ENCODE results near the gene LCN1.

Gene LCN1

DNA sequence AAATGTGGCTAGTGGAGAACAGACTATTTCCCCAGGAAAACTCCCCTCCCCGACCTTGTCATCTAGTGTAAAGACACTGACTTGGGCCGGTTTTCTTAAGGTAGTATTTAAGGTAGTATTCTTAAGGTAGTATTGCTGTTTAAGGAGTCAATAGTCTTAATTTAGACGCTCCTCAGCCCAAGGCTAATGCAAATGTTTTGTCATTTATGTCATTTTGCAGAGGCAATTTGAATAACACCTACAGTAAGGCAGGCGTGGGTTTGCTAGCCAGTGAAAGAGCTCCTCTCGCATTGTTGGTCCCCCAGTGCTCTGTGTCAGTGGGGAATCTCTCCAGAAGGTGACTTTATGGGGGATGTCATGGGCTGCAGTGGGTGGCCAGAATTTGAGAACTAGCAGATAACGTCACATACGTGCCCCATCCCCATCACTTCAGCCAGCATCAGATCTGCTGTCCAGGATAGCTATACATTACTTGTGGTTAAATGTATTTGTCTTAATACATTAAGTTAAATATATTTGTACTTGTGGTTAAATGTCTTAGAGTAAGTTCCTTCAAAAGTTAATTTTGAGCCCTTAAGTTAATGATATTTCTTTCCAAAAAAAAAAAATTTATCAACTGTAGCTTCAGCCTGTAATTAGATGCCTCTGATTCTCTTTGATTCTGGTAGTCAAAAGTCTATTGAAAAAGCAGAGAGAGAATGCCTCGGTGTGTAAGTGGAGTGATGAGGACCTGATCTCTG is 39.1 kb upstream of the LCN1 start:
- Histone ChIP-seq H3K4me1 (ENCODE audit: control insufficient read depth in 1 of 2, insufficient read depth in 1 of 2, low read depth in 1 of 2, low read length in 1 of 2) (peaks cover 5 to 11% of the 10 kb centered on the region in 2 experiments), H3K27me3 (peaks cover 61% of the 10 kb centered on the region), H3K9me3 (no peaks in the 10 kb centered on the region), H3K27ac (no peak overlapping the region), H3K4me3 (ENCODE audit: low read depth in 1 of 2, low read length in 1 of 2) (no peak overlapping the region), H3K36me3 (no peaks in the 10 kb centered on the region)
- TF ChIP-seq, protein P1, sequence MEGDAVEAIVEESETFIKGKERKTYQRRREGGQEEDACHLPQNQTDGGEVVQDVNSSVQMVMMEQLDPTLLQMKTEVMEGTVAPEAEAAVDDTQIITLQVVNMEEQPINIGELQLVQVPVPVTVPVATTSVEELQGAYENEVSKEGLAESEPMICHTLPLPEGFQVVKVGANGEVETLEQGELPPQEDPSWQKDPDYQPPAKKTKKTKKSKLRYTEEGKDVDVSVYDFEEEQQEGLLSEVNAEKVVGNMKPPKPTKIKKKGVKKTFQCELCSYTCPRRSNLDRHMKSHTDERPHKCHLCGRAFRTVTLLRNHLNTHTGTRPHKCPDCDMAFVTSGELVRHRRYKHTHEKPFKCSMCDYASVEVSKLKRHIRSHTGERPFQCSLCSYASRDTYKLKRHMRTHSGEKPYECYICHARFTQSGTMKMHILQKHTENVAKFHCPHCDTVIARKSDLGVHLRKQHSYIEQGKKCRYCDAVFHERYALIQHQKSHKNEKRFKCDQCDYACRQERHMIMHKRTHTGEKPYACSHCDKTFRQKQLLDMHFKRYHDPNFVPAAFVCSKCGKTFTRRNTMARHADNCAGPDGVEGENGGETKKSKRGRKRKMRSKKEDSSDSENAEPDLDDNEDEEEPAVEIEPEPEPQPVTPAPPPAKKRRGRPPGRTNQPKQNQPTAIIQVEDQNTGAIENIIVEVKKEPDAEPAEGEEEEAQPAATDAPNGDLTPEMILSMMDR (IDR thresholded peaks at IDR 0.05) = no peak

DNA sequence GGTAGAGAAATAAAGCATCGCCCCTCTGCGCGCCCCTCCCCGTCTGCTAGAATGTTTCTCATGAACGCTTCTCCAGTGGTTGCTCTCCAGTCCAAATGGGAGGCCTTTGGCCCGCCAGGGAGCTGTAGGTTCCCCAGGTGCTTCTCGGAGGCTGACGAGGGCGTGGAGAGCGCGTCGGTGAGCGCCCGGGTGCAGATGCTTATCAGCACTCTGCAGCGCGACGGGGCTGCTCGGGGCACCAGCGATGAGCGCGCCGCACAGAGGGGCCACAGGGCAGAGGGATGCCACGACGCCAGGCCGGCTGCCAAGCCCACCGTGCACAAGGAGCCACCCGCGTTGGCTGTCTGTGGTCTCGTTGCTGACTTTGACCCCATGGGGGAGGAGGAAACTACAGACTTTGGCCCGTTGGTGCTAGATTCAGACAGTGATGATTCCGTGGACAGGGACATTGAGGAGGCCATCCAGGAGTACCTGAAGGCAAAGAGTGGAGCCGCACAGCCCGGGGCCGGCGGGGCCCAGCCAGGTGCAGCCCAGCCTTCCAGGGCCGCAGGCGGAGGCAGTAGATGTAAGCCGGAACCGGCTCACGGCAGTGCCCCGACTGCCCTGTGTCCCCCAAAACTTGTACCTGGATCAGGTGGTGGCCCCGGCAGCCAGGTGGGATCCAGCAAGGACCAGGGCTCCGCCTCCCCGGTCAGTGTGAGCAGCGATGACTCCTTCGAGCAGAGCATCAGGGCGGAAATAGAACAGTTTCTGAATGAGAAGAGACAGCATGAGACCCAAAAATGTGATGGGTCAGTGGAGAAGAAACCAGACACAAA is 36.6 kb upstream of the LCN1 start:
- H3K9me3 ChIP-seq = no peaks in the 10 kb centered on the region
- H3K27ac ChIP-seq = no peak overlapping the region
- H3K36me3 ChIP-seq = no peaks in the 10 kb centered on the region
- TF ChIP-seq, protein P1 (IDR thresholded peaks at IDR 0.05) = no peak
- H3K4me1 ChIP-seq (ENCODE audit: control insufficient read depth in 1 of 2, insufficient read depth in 1 of 2, low read depth in 1 of 2, low read length in 1 of 2) = peaks cover 5 to 6% of the 10 kb centered on the region in 2 experiments
- H3K4me3 ChIP-seq (ENCODE audit: low read depth in 1 of 2, low read length in 1 of 2) = no peak overlapping the region
- H3K27me3 ChIP-seq = peaks cover 39% of the 10 kb centered on the region

DNA sequence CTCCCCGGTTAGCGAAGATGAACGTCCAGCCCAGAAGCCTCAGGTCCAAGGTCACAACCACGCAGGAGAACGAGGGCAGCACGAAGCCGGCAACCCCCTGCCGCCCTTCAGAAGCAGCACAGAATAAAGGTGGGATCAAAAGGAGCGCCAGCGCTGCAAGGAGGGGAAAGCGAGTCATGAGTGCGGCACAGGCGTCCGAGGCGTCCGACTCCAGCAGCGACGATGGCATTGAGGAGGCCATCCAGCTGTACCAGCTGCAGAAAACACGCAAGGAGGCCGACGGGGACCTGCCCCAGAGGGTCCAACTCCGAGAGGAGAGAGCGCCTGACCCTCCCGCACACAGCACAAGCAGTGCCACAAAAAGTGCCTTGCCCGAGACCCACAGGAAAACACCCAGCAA is 35.9 kb upstream of the LCN1 start:
- H3K36me3 ChIP-seq = no peaks in the 10 kb centered on the region
- H3K9me3 ChIP-seq = no peaks in the 10 kb centered on the region
- peaks cover 2 to 4% of the 10 kb centered on the region in 2 experiments for H3K4me1 ChIP-seq (ENCODE audit: control insufficient read depth in 1 of 2, insufficient read depth in 1 of 2, low read depth in 1 of 2, low read length in 1 of 2)
- no peak overlapping the region for H3K27ac ChIP-seq
- H3K4me3 ChIP-seq (ENCODE audit: low read depth in 1 of 2, low read length in 1 of 2) = no peak overlapping the region
- TF ChIP-seq, protein P1 (IDR thresholded peaks at IDR 0.05) = no peak
- peaks cover 33% of the 10 kb centered on the region for H3K27me3 ChIP-seq

DNA sequence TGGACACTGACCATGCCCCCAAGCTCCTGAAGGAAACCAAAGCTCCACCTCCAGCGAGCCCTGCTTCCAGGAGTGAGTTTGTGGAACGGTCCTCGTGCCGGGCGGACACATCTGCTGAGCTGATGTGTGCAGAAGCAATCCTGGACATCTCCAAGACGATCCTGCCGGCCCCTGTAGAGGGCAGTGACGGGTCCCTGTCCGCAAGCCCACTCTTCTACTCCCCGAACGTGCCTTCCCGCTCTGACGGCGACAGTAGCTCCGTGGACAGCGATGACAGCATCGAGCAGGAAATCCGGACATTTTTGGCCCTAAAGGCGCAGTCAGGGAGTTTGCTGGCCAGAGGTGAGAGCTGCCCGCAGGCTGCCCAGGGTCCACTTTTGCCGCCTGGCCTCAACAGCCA is 35.4 kb upstream of the LCN1 start:
- Histone ChIP-seq H3K27ac (no peak overlapping the region), H3K4me1 (ENCODE audit: control insufficient read depth in 1 of 2, insufficient read depth in 1 of 2, low read depth in 1 of 2, low read length in 1 of 2) (no peaks in the 10 kb centered on the region), H3K36me3 (no peaks in the 10 kb centered on the region), H3K9me3 (no peaks in the 10 kb centered on the region), H3K4me3 (ENCODE audit: low read depth in 1 of 2, low read length in 1 of 2) (no peak overlapping the region), H3K27me3 (peaks cover 29% of the 10 kb centered on the region)
- TF ChIP-seq, protein P1 (IDR thresholded peaks at IDR 0.05) = no peak

DNA sequence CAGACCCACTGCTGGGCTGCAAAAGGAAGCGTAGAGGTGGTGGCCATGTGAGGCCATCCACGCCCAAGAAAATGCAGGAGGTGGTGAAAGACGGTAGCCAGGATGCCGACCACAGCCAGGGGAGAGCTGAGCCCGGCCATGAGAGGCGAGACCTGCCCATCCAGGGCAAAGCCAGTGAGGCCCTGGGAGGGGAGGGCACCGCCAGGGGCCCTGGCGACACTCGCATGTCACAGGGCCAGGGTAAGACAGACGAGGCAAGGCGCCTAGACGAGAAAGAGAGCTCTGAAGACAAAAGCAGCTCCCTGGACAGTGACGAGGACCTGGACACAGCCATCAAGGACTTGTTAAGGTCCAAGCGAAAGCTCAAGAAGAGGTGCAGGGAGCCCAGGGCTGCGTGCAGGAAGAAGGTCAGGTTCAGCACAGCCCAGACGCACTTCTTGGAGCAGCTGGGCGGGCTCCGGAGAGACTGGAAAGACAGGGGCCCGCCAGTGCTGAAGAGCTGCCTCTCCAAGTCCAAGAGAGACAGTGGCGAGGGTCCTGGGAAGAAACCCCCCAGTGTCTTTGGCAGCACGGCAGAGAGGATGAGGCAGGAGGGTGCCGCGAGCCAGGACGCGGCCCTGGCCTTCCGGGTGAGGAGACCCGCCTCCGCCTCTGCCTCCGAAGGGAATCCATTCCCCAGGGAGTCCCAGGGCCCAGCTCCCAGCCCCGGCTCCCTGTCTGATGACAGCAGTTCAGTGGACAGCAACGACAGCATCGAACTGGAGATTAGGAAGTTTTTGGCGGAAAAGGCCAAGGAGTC is 34.8 kb upstream of the LCN1 start:
- Histone ChIP-seq H3K36me3 (no peaks in the 10 kb centered on the region), H3K4me3 (ENCODE audit: low read depth in 1 of 2, low read length in 1 of 2) (no peak overlapping the region), H3K9me3 (no peaks in the 10 kb centered on the region), H3K27me3 (peaks cover 23% of the 10 kb centered on the region), H3K4me1 (ENCODE audit: control insufficient read depth in 1 of 2, insufficient read depth in 1 of 2, low read depth in 1 of 2, low read length in 1 of 2) (no peaks in the 10 kb centered on the region), H3K27ac (no peak overlapping the region)
- TF ChIP-seq, protein P1 (IDR thresholded peaks at IDR 0.05) = no peak

All from neutrophil (primary cell).